GM21723 (cell line): Measurements from ENCODE around the gene RHBDL2.
"Not testable (repeated sequence)": the region's sequence is repeated elsewhere in the genome, so short reads cannot be mapped to it uniquely, and the experiment has no call there.

Source experiments
- ATAC-seq: cut with Tn5 transposase; IDR thresholded peaks from one replicate; pipeline ENCODE4 v1.9.1; 2021; ENCODE audit warnings: mild to moderate bottlenecking, moderate library complexity; ENCODE audit not compliant: unreplicated experiment

The RHBDL2 gene

GRCh38 chr1:38938722-38939260 lies 2.8 kb downstream of the RHBDL2 start:
- ATAC-seq = no peak

- no peak for ATAC-seq
Observed at GRCh38 chr1:38932571-38932970, 9.1 kb downstream of the RHBDL2 start.

GRCh38 chr1:38929476-38929875 lies 12.2 kb downstream of the RHBDL2 start:
- no peak for ATAC-seq

- no peak for ATAC-seq
Observed at GRCh38 chr1:38929054-38929453, 12.6 kb downstream of the RHBDL2 start.

- no peak for ATAC-seq
Observed at GRCh38 chr1:38926091-38926490, 15.5 kb downstream of the RHBDL2 start.

GRCh38 chr1:38925391-38925790 lies 16.2 kb downstream of the RHBDL2 start:
- no peak for ATAC-seq

- ATAC-seq = no peak
Observed at GRCh38 chr1:38923607-38924006, 18.0 kb downstream of the RHBDL2 start.

GRCh38 chr1:38919130-38919529 lies 22.5 kb downstream of the RHBDL2 start:
- ATAC-seq = no peak

GRCh38 chr1:38918568-38918967 lies 23.1 kb downstream of the RHBDL2 start:
- no peak for ATAC-seq

GRCh38 chr1:38917772-38918171 lies 23.9 kb downstream of the RHBDL2 start:
- no peak for ATAC-seq

GRCh38 chr1:38917337-38917736 lies 24.3 kb downstream of the RHBDL2 start:
- ATAC-seq = no peak

GRCh38 chr1:38915352-38915948 lies 26.2 kb downstream of the RHBDL2 start:
- no peak for ATAC-seq

GRCh38 chr1:38914908-38915307 lies 26.7 kb downstream of the RHBDL2 start:
- not testable (repeated sequence) for ATAC-seq

GRCh38 chr1:38908821-38909220 lies 32.8 kb downstream of the RHBDL2 start:
- no peak for ATAC-seq

GRCh38 chr1:38905985-38906384 lies 35.6 kb downstream of the RHBDL2 start:
- ATAC-seq = no peak

- no peak for ATAC-seq
Observed at GRCh38 chr1:38899560-38899959, 42.1 kb downstream of the RHBDL2 start.

GRCh38 chr1:38898653-38899230 lies 42.9 kb downstream of the RHBDL2 start:
- no peak for ATAC-seq

- no peak for ATAC-seq
Observed at GRCh38 chr1:38896169-38896568, 45.5 kb downstream of the RHBDL2 start.

- ATAC-seq = no peak
Observed at GRCh38 chr1:38892976-38893375, 48.7 kb downstream of the RHBDL2 start.

GRCh38 chr1:38891753-38892152 lies 49.9 kb downstream of the RHBDL2 start:
- ATAC-seq = no peak

- ATAC-seq = no peak
Observed at GRCh38 chr1:38889589-38889988, 52.0 kb downstream of the RHBDL2 start.

GRCh38 chr1:38888423-38889333 lies 53.0 kb downstream of the RHBDL2 start:
- ATAC-seq = no peak
